ENCODE results near the gene LIPA. TPM values are rescaled to one million over a fixed set of nuclear protein-coding genes. Genes with fewer than 3 reads are reported as not detected.
A peak's percentile ranks its signal among the peaks of the same experiment; 100 is the strongest.

LIPA gene
- total RNA-seq, 1 donor from 2014 or later: 27.7 TPM

GRCh38 chr10:89217057-89217990 is 34.3 kb downstream of the LIPA start:
- Histone ChIP-seq H3K4me1 (peaks cover 28% of the 10 kb centered on the region), H3K9me3 (no peaks in the 10 kb centered on the region), H3K36me3 (peaks cover 0 to 6% of the 10 kb centered on the region in 2 donors), H3K4me3 (no peak overlapping the region), H3K27me3 (no peaks in the 10 kb centered on the region), H3K27ac (peak overlapping the region; percentile 30)
- intact Hi-C loops (cut with DNase I): loop anchor here (10.0 kb wide), 1 partner anchor 383 kb away; no protein-coding TSS in a partner anchor
- DNase-seq (ENCODE audit: extremely low spot score in 2 of 2): no peak
- no peak for TF ChIP-seq POLR2AphosphoS5 (IDR thresholded peaks at IDR 0.05; ENCODE audit: insufficient read depth in 1 of 2, low read depth in 1 of 2)
- TF ChIP-seq POLR2A (IDR thresholded peaks at IDR 0.05): no peak
- TF ChIP-seq CTCF (IDR thresholded peaks at IDR 0.05): peak; percentile 51 to 79 (median 63)

- Histone ChIP-seq H3K27ac (no peak overlapping the region), H3K4me1 (peaks cover 18% of the 10 kb centered on the region), H3K4me3 (no peak overlapping the region), H3K9me3 (no peaks in the 10 kb centered on the region), H3K27me3 (no peaks in the 10 kb centered on the region), H3K36me3 (peaks cover 0 to 6% of the 10 kb centered on the region in 2 donors)
- no peak for TF ChIP-seq POLR2A (IDR thresholded peaks at IDR 0.05)
- TF ChIP-seq CTCF (IDR thresholded peaks at IDR 0.05): no peak
- no peak for TF ChIP-seq POLR2AphosphoS5 (IDR thresholded peaks at IDR 0.05; ENCODE audit: insufficient read depth in 1 of 2, low read depth in 1 of 2)
- intact Hi-C loops (cut with DNase I): loop anchor here (10.0 kb wide), 1 partner anchor 381 kb away; no protein-coding TSS in a partner anchor
- no peak for DNase-seq (ENCODE audit: extremely low spot score in 2 of 2)
Measured at GRCh38 chr10:89216056-89216455, 35.5 kb downstream of the LIPA start.

- no peak overlapping the region for H3K27ac ChIP-seq
- no peak for DNase-seq (ENCODE audit: extremely low spot score in 2 of 2)
- no peak overlapping the region for H3K4me3 ChIP-seq
- H3K9me3 ChIP-seq: no peaks in the 10 kb centered on the region
- H3K27me3 ChIP-seq: no peaks in the 10 kb centered on the region
- intact Hi-C loops (cut with DNase I): loop anchor here (10.0 kb wide), 1 partner anchor 381 kb away; no protein-coding TSS in a partner anchor
- H3K36me3 ChIP-seq: peaks cover 0 to 6% of the 10 kb centered on the region in 2 donors
- H3K4me1 ChIP-seq: peaks cover 12% of the 10 kb centered on the region
- TF ChIP-seq POLR2AphosphoS5 (IDR thresholded peaks at IDR 0.05; ENCODE audit: insufficient read depth in 1 of 2, low read depth in 1 of 2) (no peak), CTCF (IDR thresholded peaks at IDR 0.05) (no peak), POLR2A (IDR thresholded peaks at IDR 0.05) (no peak)
Measured at GRCh38 chr10:89215511-89215910, 36.1 kb downstream of the LIPA start.

GRCh38 chr10:89214566-89215165 is 36.9 kb downstream of the LIPA start:
- TF ChIP-seq POLR2A (IDR thresholded peaks at IDR 0.05): no peak
- no peak for TF ChIP-seq CTCF (IDR thresholded peaks at IDR 0.05)
- TF ChIP-seq POLR2AphosphoS5 (IDR thresholded peaks at IDR 0.05; ENCODE audit: insufficient read depth in 1 of 2, low read depth in 1 of 2): no peak
- Histone ChIP-seq H3K27me3 (no peaks in the 10 kb centered on the region), H3K9me3 (no peaks in the 10 kb centered on the region), H3K4me1 (peaks cover 6% of the 10 kb centered on the region), H3K27ac (no peak overlapping the region), H3K4me3 (no peak overlapping the region), H3K36me3 (peaks cover 0 to 6% of the 10 kb centered on the region in 2 donors)
- intact Hi-C loops (cut with DNase I): loop anchor here (10.0 kb wide), 1 partner anchor 380 kb away; no protein-coding TSS in a partner anchor
- DNase-seq (ENCODE audit: extremely low spot score in 2 of 2): no peak

Data from vagina (tissue), 2 donors.